Lower lobe of right lung (tissue), 2 donors: ENCODE results near the gene ACP6. TPM values are rescaled to one million over a fixed set of nuclear protein-coding genes. Genes with fewer than 3 reads are reported as not detected.

Source experiments
- ATAC-seq, 2 donors: fragments of 200-7000 bp; cut with Tn5 transposase; one replicate each; pipeline ENCODE4 v1.9.1; 2020 to 2022; ENCODE audit warnings: mild to moderate bottlenecking in 2 of 2, moderate library complexity in 2 of 2
- DNase-seq: peaks from one replicate; pipeline ENCODE4 v3.0.0-alpha.2; 2020
- H3K27ac ChIP-seq: fragments of 200-600 bp; one replicate; pipeline ENCODE4 v1.8.0; 2022
- H3K27me3 ChIP-seq: fragments of 200-600 bp; one replicate; pipeline ENCODE4 v1.8.0; 2022; ENCODE audit warnings: low read depth
- H3K36me3 ChIP-seq: fragments of 200-600 bp; one replicate; pipeline ENCODE4 v1.8.0; 2022; ENCODE audit warnings: mild to moderate bottlenecking
- H3K4me1 ChIP-seq: fragments of 200-600 bp; one replicate; pipeline ENCODE4 v1.8.0; 2022
- H3K4me3 ChIP-seq: fragments of 200-600 bp; one replicate; pipeline ENCODE4 v1.8.0; 2022; ENCODE audit warnings: mild to moderate bottlenecking
- H3K9me3 ChIP-seq: fragments of 200-600 bp; one replicate; pipeline ENCODE4 v1.8.0; 2022
- CTCF ChIP-seq: fragments of 200-600 bp; IDR thresholded peaks from one replicate; pipeline ENCODE4 v1.8.0; 2022; ENCODE audit warnings: antibody characterized with exemption, mild to moderate bottlenecking
- intact Hi-C: fragments of 100-400 bp; cut with DNase I; formaldehyde crosslinking; loops from one replicate; pipeline ENCODE4 v1.11.0; 2022
- total RNA-seq: library from RNA; stranded (reverse); fragmentation: NEBNext Ultra II Directional; extraction: Animal tissue kit (Norgen Biotek cat#: 25700); gene quantifications from one replicate; pipeline ENCODE4 v1.2.1, GENCODE V29; 2021
- donor health status: DM: no; HTN: yes; CAD: no; lungs with severe emphysema.

Gene ACP6
- total RNA-seq, 1 donor from 2014 or later: 16.4 TPM

- H3K4me1 ChIP-seq: peaks cover 15% of the 10 kb centered on the region
- intact Hi-C loops: no loop called here
- H3K4me3 ChIP-seq: peak overlapping the region; percentile 88
- DNase-seq (no peak), ATAC-seq (no peak)
- no peaks in the 10 kb centered on the region for H3K27me3 ChIP-seq
- TF ChIP-seq CTCF: no peak
- no peaks in the 10 kb centered on the region for H3K9me3 ChIP-seq
- no peaks in the 10 kb centered on the region for H3K36me3 ChIP-seq
- peak overlapping the region; percentile 57 for H3K27ac ChIP-seq
Measured at GRCh38 chr1:147600119-147601111, 69.9 kb downstream of the ACP6 start.

- TF ChIP-seq CTCF: no peak
- H3K9me3 ChIP-seq: no peaks in the 10 kb centered on the region
- H3K27me3 ChIP-seq: no peaks in the 10 kb centered on the region
- intact Hi-C loops: no loop called here
- H3K36me3 ChIP-seq: no peaks in the 10 kb centered on the region
- peak overlapping the region; percentile 85 for H3K27ac ChIP-seq
- DNase-seq (peak; percentile 99), ATAC-seq (peak; percentile 97 to 98)
- H3K4me1 ChIP-seq: peaks cover 15% of the 10 kb centered on the region
- H3K4me3 ChIP-seq: peak overlapping the region; percentile 88
Measured at GRCh38 chr1:147599362-147600118, 70.8 kb downstream of the ACP6 start.

GRCh38 chr1:147598621-147599361 lies 71.5 kb downstream of the ACP6 start:
- DNase-seq (peak; percentile 66), ATAC-seq (peak; percentile 31 to 42)
- H3K36me3 ChIP-seq: no peaks in the 10 kb centered on the region
- intact Hi-C loops: no loop called here
- no peaks in the 10 kb centered on the region for H3K27me3 ChIP-seq
- no peaks in the 10 kb centered on the region for H3K9me3 ChIP-seq
- H3K4me1 ChIP-seq: peaks cover 15% of the 10 kb centered on the region
- no peak for TF ChIP-seq CTCF
- H3K4me3 ChIP-seq: peak overlapping the region; percentile 88
- peak overlapping the region; percentile 85 for H3K27ac ChIP-seq

GRCh38 chr1:147597010-147597409 lies 73.3 kb downstream of the ACP6 start:
- no peaks in the 10 kb centered on the region for H3K27me3 ChIP-seq
- no peaks in the 10 kb centered on the region for H3K9me3 ChIP-seq
- no peak overlapping the region for H3K4me3 ChIP-seq
- peaks cover 15% of the 10 kb centered on the region for H3K4me1 ChIP-seq
- ATAC-seq: no peak
- no peak for TF ChIP-seq CTCF
- no peak for DNase-seq
- no peak overlapping the region for H3K27ac ChIP-seq
- H3K36me3 ChIP-seq: no peaks in the 10 kb centered on the region
- intact Hi-C loops: no loop called here

Other genes with a start within 250 kb of the ACP6 start
- gene BCL9, start 129.0 kb downstream of the ACP6 start, total RNA-seq: 14.5 TPM
- gene GJA5, start 90.1 kb upstream of the ACP6 start, total RNA-seq: 44.5 TPM
- not detected for gene GJA8, start 232.3 kb upstream of the ACP6 start, total RNA-seq